Ovary (tissue), 9 donors: ENCODE data around the gene POLD3. TPM values are rescaled to one million over a fixed set of nuclear protein-coding genes. Genes with fewer than 3 reads are reported as not detected.

ENCODE experiments used
- DNase-seq, 5 donors: peaks; one replicate each; pipeline ENCODE4 v3.0.0-alpha.2; 2019 to 2020
- H3K27ac ChIP-seq, 2 donors: fragments of 200-600 bp; one replicate each; pipeline versions ENCODE4 v1.5.1 to v1.8.0; 2019 to 2022
- H3K27me3 ChIP-seq: fragments of 200-600 bp; one replicate; pipeline ENCODE4 v1.8.0; 2022
- H3K36me3 ChIP-seq: fragments of 200-600 bp; sonication (generic); one replicate; pipeline ENCODE4 v1.5.1; 2019
- H3K4me1 ChIP-seq: one replicate; pipeline ENCODE4 v1.8.1; 2013; ENCODE audit warnings: mild to moderate bottlenecking, moderate library complexity; ENCODE audit not compliant: insufficient read depth
- H3K4me3 ChIP-seq: fragments of 200-600 bp; sonication (generic); one replicate; pipeline ENCODE4 v1.5.1; 2017
- H3K9me3 ChIP-seq, 2 donors: fragments of 200-600 bp in 1 of 2; sonication (generic) in 1 of 2; one replicate each; pipeline versions ENCODE4 v1.5.1 to v1.8.1; 2013 to 2019; ENCODE audit warnings: mild to moderate bottlenecking in 1 of 2, moderate library complexity in 1 of 2
- EP300 ChIP-seq: sonication (generic); formaldehyde crosslinking; IDR thresholded peaks from one replicate; pipeline ENCODE4 v1.6.1; 2017; ENCODE audit warnings: antibody characterized with exemption
- POLR2A ChIP-seq: fragments of 450-650 bp; IDR thresholded peaks from one replicate; pipeline ENCODE4 v1.6.1; 2017; ENCODE audit warnings: antibody characterized with exemption, mild to moderate bottlenecking, moderate library complexity
- WGBS, 3 donors: extraction: QIAGEN DNeasy Blood & Tissue Kit in 1 of 3; methylation state at CpG; one replicate each; pipeline versions ENCODE4 v1.1.5 to v1.1.7; 2013 to 2017; 5-methylcytosine and 5-hydroxymethylcytosine counted together
- intact Hi-C, 4 donors: fragments of 100-400 bp; cut with DNase I; formaldehyde crosslinking; loops; one replicate each; pipeline versions ENCODE4 v1.11.0 to v1.15.1; 2022 to 2023
- polyA plus RNA-seq, 2 donors: library from polyadenylated mRNA; stranded (reverse); fragments of 200-250 nt in 1 of 2; fragments of 350-450 nt in 1 of 2; fragmentation: Illumina TruSeq in 1 of 2; extraction: RNeasy Lipid Tissue Mini Kit (QIAGEN cat#74804) in 1 of 2; gene quantifications; one replicate each; pipeline ENCODE4 v1.2.3, GENCODE V29; 2013 to 2014
- total RNA-seq, 7 donors: library from RNA; depleted of rRNA in 2 of 7; stranded (reverse); fragments of >200 nt in 2 of 7; fragmentation: NEBNext Ultra II Directional in 3 of 7; extraction: Animal tissue kit (Norgen Biotek cat#: 25700) in 3 of 7; gene quantifications; one replicate each; pipeline versions ENCODE4 v1.1.0 to v1.2.4, GENCODE V29; 2016 to 2023
- TF ChIP-seq, protein P1 (sequence below), 3 donors: fragments of 450-650 bp in 2 of 3; fragments of 200-600 bp in 1 of 3; IDR thresholded peaks; one replicate each; pipeline versions ENCODE4 v1.5.1 to v1.8.0; 2016 to 2022; ENCODE audit warnings: antibody characterized with exemption in 3 of 3, mild to moderate bottlenecking in 1 of 3
- donor health status: DM: no; HTN: no; CAD: no; lungs with moderate emphysema.
- donor health status: DM: no; HTN: no; CAD: no.
- donor health status: Bipolar disorder and iron deficiency.
- donor health status: DM: yes; HTN: yes; CAD: no.
- donor health status: DM: no; HTN: no; CAD: no.
- donor health status: DM: yes; HTN: yes; CAD: no.

The POLD3 gene
- total and polyA plus RNA-seq, 9 donors = 8.2 to 19.0 (median 17.0) TPM

DNA sequence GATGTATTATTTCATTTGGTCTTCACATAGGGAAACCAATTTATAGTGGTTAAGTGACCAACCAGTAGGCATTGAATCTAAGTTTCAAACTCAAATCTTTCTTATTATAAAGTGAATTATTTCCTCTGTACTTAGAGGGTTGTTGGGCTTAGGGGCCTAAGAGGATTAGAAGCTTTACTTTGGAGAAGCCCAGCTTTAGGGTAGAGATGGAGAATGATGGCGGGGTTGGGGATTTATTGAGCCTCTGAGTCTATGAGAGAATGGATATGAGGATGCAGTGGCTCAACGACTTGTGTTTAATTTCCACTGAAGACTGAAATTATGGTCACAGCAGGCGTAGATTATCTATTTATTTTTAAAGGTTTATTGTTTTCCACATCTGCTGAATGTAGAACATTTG, 83.4 kb downstream of the POLD3 start:
- intact Hi-C loops = no loop called here
- Histone ChIP-seq H3K4me1 (peaks cover 13% of the 10 kb centered on the region), H3K4me3 (no peak overlapping the region), H3K9me3 (no peaks in the 10 kb centered on the region), H3K27me3 (no peaks in the 10 kb centered on the region), H3K36me3 (no peaks in the 10 kb centered on the region), H3K27ac (peak overlapping the region in 1 of 2 donors; percentile 29)
- TF ChIP-seq EP300 (no peak), POLR2A (no peak)
- TF ChIP-seq, protein P1, sequence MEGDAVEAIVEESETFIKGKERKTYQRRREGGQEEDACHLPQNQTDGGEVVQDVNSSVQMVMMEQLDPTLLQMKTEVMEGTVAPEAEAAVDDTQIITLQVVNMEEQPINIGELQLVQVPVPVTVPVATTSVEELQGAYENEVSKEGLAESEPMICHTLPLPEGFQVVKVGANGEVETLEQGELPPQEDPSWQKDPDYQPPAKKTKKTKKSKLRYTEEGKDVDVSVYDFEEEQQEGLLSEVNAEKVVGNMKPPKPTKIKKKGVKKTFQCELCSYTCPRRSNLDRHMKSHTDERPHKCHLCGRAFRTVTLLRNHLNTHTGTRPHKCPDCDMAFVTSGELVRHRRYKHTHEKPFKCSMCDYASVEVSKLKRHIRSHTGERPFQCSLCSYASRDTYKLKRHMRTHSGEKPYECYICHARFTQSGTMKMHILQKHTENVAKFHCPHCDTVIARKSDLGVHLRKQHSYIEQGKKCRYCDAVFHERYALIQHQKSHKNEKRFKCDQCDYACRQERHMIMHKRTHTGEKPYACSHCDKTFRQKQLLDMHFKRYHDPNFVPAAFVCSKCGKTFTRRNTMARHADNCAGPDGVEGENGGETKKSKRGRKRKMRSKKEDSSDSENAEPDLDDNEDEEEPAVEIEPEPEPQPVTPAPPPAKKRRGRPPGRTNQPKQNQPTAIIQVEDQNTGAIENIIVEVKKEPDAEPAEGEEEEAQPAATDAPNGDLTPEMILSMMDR (IDR thresholded peaks at IDR 0.05) = no peak
- WGBS, 3 donors = 30 to 46% (median 42%) methylated on average over 3 of the region's 3 CpGs
- DNase-seq = no peak

DNA sequence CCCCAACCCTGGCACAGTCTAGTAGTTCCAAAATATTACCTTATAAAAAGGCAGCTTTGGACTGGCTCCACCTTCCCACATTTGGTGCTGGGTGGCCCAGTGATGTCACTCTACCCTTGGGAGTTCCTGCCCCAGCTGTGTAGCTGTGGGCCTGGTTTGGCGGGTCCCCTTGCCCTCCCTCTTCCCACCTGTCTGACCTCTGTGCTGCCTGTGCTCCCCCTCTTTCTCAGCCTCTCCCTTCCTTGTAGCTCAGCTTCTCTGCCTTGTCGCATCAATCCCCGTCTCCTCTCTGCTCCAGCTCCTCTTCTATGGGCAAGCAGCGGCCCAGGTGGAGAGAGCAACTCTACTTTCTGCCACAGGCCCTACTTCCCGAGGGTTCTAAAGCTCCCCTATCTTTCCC, 84.2 kb downstream of the POLD3 start:
- DNase-seq = peak in 1 of 5 donors; percentile 15
- 83 to 88% (median 83%) methylated on average over 5 of the region's 5 CpGs for WGBS, 3 donors
- H3K36me3 ChIP-seq = no peaks in the 10 kb centered on the region
- H3K27me3 ChIP-seq = no peaks in the 10 kb centered on the region
- TF ChIP-seq POLR2A (no peak), EP300 (no peak)
- TF ChIP-seq, protein P1 (IDR thresholded peaks at IDR 0.05) = no peak
- intact Hi-C loops = no loop called here
- peaks cover 13% of the 10 kb centered on the region for H3K4me1 ChIP-seq
- no peak overlapping the region for H3K27ac ChIP-seq
- no peak overlapping the region for H3K4me3 ChIP-seq
- no peaks in the 10 kb centered on the region for H3K9me3 ChIP-seq

DNA sequence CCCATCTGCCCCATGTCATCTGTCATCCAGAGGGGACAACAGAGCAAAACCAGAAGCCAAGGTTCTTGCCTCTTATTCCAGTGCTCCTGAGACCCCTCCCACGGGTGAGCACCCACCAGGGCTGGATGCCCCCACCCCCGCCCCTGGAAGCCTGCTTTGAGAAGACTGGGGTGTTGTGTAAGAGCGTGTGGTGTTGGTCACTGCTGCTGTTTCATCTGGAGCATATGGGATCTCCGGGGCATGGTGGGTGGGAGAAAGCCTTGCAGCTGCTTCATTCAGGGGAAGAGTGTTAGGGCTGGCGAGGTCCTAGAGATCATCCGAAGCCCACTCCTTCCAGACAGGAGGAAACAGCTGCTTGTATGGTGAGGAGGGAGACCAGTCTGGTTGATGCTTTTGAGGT, 84.7 kb downstream of the POLD3 start:
- no peaks in the 10 kb centered on the region for H3K27me3 ChIP-seq
- no peak overlapping the region for H3K27ac ChIP-seq
- intact Hi-C loops = no loop called here
- TF ChIP-seq, protein P1 (IDR thresholded peaks at IDR 0.05) = no peak
- TF ChIP-seq EP300 = no peak
- no peak for TF ChIP-seq POLR2A
- 47 to 71% (median 62%) methylated on average over 6 of the region's 6 CpGs for WGBS, 3 donors
- no peak overlapping the region for H3K4me3 ChIP-seq
- H3K36me3 ChIP-seq = no peaks in the 10 kb centered on the region
- H3K9me3 ChIP-seq = no peaks in the 10 kb centered on the region
- DNase-seq = peak in 1 of 5 donors; percentile 9
- H3K4me1 ChIP-seq = peaks cover 13% of the 10 kb centered on the region

DNA sequence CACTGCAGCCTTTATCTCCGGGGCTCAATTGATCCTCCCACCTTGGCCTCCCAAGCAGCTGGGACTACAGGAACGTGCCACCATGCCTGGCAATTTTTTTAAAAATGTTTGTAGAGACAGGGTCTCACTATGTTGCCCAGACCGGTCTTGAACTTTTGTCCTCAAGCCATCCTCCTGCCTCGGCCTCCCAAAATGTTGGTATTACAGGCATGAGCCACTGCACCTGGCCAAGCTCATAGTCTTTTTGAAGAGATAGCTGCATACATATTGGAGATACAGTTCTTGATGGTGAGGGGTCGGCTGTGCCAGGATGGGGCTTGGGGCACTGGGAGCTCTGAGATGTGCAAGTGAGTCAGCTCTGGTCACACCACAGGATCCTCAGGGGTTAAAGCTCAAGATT, 85.7 kb downstream of the POLD3 start:
- Histone ChIP-seq H3K27me3 (no peaks in the 10 kb centered on the region), H3K27ac (no peak overlapping the region), H3K9me3 (no peaks in the 10 kb centered on the region), H3K4me3 (no peak overlapping the region), H3K36me3 (no peaks in the 10 kb centered on the region), H3K4me1 (peaks cover 6% of the 10 kb centered on the region)
- intact Hi-C loops = no loop called here
- WGBS, 3 donors = 92 to 96% (median 93%) methylated on average over 5 of the region's 5 CpGs
- peak in 2 of 5 donors; percentile 7 to 9 for DNase-seq
- TF ChIP-seq POLR2A (no peak), EP300 (no peak)
- TF ChIP-seq, protein P1 (IDR thresholded peaks at IDR 0.05) = no peak
